A549 (cell line): Measurements from ENCODE around the gene MEGF10.

Source experiments
- BHLHE40 ChIP-seq: IDR thresholded peaks from 2 replicates; pipeline ENCODE4 v1.6.1; 2012; ENCODE audit warnings: low read depth, low read length, inconsistent platforms
- CHD2 ChIP-seq: fragments of 150-350 bp; IDR thresholded peaks from 2 replicates; pipeline ENCODE4 v1.6.1; 2014; ENCODE audit warnings: low read length; ENCODE audit not compliant: partially characterized antibody
- HOXA7 ChIP-seq: fragments of 250-450 bp; sonication (Bioruptor Pico); IDR thresholded peaks from 2 replicates; pipeline ENCODE4 v1.5.0; 2020; ENCODE audit warnings: mild to moderate bottlenecking, moderate library complexity
- JUN ChIP-seq, 2 experiments: fragments of >200 bp; sonication (Bioruptor Twin); formaldehyde crosslinking; IDR thresholded peaks; 2 replicates in 1 of 2; 3 replicates in 1 of 2; pipeline ENCODE4 v1.6.1; 2016 to 2017
- KDM1A ChIP-seq: fragments of 200-600 bp; sonication (generic); IDR thresholded peaks from 2 replicates; pipeline ENCODE4 v1.6.1; 2016; ENCODE audit warnings: low read depth, mild to moderate bottlenecking
- MAFK ChIP-seq: fragments of 450-650 bp; IDR thresholded peaks from 2 replicates; pipeline ENCODE4 v1.6.1; 2014; ENCODE audit not compliant: partially characterized antibody
- NFE2L2 ChIP-seq: fragments of 150-350 bp; conservative IDR thresholded peaks from 2 replicates; pipeline ENCODE4 v1.6.1; 2014; ENCODE audit warnings: low read length
- RAD21 ChIP-seq, 2 experiments: fragments of >200 bp in 1 of 2; sonication (Bioruptor Twin) in 1 of 2; formaldehyde crosslinking in 1 of 2; IDR thresholded peaks in 1 of 2; conservative IDR thresholded peaks in 1 of 2; 2 replicates in 1 of 2; 3 replicates in 1 of 2; pipeline ENCODE4 v1.6.1; 2012 to 2018; ENCODE audit warnings: inconsistent platforms in 1 of 2
- RCOR1 ChIP-seq: fragments of 150-350 bp; IDR thresholded peaks from 2 replicates; pipeline ENCODE4 v1.6.1; 2014; ENCODE audit warnings: antibody characterized with exemption, low read length, low read depth
- ZSCAN20 ChIP-seq: fragments of 250-450 bp; sonication (Bioruptor Pico); IDR thresholded peaks from 2 replicates; pipeline ENCODE4 v1.8.0; 2022; ENCODE audit warnings: mild to moderate bottlenecking, moderate library complexity
- TF ChIP-seq, protein P1 (sequence below): fragments of >200 bp; sonication (Bioruptor Twin); formaldehyde crosslinking; IDR thresholded peaks from 3 replicates; pipeline ENCODE4 v1.5.1; 2016

DNA sequence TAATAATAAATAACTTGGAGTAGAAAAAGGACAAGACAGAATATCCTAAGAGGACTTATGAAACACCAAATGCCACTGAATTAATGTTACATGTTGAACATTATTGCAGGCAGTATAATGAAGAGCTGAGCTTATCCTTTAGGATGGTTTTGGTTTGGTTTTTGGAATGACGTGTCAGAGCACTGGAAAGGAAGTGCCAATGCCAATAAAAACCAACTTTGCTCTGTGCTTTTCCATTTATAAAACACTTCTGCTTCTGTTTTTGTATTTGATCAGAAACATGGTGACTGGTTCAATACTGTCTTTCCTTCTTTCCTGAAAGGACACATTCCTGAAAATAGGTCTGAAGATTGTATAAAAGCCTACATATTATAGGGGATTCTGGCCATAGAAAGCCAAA, 4.2 kb downstream of the MEGF10 start:
- TF ChIP-seq RCOR1 (no peak), NFE2L2 (no peak), ZSCAN20 (CRISPR knock-in tag) (no peak), HOXA7 (CRISPR knock-in tag) (no peak), BHLHE40 (no peak), JUN (IDR thresholded peaks at IDR 0.05) (no peak), MAFK (no peak), RAD21 (conservative IDR thresholded peaks at IDR 0.05 in 1 of 2, IDR thresholded peaks at IDR 0.05 in 1 of 2) (no peak), CHD2 (no peak), KDM1A (no peak)
- TF ChIP-seq, protein P1, sequence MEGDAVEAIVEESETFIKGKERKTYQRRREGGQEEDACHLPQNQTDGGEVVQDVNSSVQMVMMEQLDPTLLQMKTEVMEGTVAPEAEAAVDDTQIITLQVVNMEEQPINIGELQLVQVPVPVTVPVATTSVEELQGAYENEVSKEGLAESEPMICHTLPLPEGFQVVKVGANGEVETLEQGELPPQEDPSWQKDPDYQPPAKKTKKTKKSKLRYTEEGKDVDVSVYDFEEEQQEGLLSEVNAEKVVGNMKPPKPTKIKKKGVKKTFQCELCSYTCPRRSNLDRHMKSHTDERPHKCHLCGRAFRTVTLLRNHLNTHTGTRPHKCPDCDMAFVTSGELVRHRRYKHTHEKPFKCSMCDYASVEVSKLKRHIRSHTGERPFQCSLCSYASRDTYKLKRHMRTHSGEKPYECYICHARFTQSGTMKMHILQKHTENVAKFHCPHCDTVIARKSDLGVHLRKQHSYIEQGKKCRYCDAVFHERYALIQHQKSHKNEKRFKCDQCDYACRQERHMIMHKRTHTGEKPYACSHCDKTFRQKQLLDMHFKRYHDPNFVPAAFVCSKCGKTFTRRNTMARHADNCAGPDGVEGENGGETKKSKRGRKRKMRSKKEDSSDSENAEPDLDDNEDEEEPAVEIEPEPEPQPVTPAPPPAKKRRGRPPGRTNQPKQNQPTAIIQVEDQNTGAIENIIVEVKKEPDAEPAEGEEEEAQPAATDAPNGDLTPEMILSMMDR: no peak
